Measurements from ENCODE around the gene HSPA12B. TPM values are rescaled to one million over a fixed set of nuclear protein-coding genes. Genes with fewer than 3 reads are reported as not detected.

HSPA12B gene
- total RNA-seq, 1 donor from 2014 or later: 26.7 TPM

DNA sequence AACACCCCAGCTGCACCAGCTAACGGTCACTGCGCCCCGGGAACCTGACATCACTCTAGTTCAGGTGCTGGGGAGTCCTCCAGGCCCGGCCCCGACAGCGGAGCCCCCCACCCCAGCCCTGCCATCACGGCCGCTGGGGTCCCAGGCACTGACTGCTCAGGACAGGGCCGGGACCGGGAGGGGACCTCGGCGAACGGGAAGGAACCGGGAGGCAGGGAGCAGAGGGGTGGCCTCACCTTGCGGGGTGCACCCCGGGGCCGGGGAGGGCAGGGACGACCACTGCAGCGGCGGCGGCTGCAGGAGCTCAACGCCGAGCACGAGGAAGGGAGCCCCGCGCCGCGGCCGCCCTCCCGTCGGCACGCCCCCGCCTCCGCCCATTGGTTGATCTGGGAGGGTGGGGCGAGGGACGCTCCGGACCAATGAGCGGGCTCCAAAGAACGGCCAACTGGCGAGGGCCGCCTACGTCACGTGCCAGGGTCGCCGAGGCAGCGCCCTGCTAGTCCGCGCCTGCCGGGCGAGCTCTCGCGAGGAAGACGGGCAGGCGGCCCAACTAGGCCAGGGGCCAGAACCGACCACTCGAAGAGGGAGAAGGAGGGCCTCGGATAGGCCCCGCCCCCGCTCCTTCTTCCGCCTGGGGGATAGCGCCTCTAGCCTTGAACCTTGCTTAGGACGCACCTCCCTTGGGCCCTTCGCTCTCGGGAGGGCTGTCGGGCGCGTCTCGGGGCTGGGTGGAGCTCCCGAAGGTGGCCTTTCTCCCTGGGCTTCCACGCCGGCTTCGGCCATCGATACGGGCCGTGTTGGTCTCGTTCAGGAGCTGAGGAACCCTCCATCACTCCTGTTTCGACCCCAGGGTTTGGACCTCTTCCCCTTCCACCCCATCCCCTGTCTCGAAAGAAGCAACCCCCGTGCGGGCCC lies 35.2 kb downstream of the HSPA12B start, which contains the start of gene ADISSP:
ADISSP (minus strand) TSS at position 327 of the 915 bp plus-strand sequence. CDS start 7,653 bp downstream, outside the sequence.
- DNase-seq: peak; percentile 99

DNA sequence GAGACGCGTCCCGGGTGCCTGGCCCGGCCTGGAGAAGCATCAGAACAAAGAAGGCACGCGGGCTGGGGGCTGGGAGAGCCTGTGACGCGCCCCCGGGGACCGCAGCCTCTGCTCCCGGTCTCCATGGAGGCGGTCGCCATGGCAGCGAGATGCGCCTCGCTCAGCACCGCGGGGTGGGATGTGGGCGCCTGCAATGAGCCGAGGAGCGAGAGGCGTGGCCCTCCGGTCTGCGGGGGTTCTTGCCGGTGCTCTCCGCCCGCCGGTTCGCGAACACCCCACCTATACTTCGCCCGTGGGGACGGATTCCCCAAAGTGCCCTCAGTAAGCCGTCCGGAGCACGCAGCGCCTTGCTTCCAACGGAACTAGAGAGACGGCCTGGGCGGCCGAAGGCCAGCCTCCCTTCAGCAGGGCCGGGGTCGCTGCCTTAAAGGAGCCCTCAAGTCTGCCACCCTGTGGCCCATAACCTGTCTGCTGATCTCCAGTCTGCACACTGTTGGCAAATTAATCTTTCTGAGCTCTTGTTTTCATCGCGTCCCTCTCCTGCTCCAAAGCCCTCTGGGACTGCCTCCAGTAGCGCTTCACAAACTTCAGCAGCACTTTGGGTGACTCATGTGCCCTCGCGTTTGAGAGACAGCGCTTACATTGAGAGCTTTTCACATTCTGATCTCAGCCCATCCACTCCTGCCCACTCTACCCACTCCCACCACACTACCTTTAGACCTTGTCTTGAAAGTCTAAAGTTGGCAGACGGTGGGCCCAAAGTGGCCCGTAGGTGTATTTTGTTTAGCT lies 36.1 kb downstream of the HSPA12B start:
- DNase-seq: peak; percentile 86

DNA sequence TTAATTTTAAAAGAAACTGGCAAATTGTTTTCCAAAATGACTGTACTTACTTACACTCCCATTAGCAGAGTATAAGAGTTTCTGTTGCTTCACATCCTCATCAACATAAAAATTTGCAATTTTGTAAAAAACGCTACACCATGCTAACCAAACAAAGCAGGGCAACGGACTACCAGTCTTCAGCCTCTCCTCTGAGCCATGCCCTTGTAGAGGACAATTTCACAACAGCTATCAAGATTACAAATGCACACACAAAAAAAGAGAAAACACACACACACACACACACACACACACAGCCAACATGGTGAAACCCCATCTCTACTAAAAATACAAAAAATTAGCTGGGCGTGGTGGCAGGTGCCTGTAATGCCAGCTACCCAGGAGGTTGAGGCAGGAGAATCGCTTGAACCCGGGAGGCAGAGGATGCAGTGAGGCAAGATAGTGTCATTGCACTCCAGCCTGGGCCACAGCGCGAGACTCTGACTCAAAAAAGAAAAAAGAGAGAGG lies 39.1 kb downstream of the HSPA12B start:
- DNase-seq: no peak

GRCh38 chr20:3775457-3776108 lies 43.1 kb downstream of the HSPA12B start:
- no peak for DNase-seq

DNA sequence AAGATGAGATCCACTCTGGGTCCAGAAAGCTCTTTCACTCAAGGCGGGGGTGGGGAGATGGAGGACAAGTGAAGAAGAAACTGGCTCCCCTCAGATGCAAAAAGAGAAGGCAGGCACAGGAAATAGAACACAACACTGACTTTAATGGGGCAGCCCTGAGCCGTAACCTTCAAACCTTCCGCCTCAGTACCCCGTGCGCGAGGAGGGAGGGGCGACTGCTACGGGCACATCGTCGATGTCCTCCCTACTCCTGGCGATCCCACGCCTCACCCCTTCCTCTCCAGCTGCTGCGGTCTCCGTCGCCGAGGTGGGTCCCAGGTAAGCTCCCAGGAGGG lies 44.9 kb downstream of the HSPA12B start:
- no peak for DNase-seq

DNA sequence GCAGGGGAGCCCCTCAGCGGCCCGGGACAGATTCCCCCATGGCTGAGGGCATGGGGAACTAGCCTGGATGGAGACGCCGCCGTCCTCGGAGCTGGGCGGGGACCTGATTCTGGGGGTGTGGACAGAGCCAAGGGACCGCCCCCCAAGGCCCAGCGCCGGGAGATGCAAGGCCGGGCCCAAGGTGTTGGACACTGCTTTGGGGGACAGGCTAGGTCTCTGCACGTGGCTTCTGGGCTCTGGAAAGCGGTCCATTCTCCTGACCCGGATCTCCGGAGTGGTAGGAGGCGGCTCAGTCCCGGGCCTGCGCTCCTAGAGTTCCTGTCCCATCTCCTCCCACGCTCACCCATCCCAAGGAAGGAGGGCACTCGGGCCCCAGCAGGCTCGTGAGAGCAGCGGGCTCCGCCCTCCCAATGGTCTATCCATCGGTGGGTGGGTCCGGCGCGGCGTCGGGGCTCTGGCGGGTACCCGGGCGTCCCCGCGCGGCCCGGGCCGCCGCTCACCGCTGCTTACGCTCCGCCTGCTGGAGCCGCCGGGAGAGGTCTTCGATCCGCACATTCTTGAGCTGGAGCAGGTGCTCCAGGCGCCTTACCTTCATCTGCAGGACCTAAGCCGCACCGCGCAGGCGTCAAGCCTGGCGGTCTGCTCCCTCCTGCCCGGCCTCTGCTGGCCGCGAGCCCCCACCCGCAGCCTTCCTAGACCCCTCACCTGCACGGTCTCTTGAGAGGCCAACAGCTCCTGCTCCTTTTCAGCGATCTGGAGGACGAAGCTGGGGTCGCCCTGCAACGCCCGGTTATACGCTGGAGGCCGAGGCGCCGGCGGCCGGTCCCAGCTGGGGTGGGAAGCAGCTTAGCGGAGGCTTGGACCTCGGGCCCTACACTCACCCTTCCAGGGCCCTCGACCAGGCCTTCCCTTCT lies 45.5 kb downstream of the HSPA12B start:
- peak; percentile 31 for DNase-seq

DNA sequence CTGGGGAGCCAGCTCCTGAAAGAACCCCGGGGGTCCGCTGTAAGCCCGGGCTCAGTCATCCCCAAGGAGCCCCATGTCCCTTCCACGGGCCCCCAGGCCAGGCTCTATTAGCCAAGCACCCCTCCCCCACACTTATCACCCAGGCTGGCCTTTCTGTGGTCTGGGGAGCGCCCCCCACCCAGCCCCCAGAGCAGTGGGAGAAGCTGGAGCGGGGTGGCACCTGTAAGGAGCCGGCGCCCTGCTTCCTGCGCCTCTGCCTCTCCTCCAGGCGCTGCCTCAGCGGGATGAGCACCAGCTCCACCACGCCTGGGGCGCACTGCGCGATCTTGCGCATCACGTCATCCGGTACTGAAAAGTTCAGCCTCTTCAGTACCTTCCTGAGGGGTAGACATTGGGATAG lies 46.5 kb downstream of the HSPA12B start:
- no peak for DNase-seq

GRCh38 chr20:3781153-3781910 lies 48.8 kb downstream of the HSPA12B start, which contains the start of gene SPEF1:
Gene SPEF1, minus strand, starts transcription at chr20:3781448. Its CDS starts 161 bp downstream, at chr20:3781287.
- peak; percentile 97 for DNase-seq

- DNase-seq: no peak
These were observed 50.1 kb downstream of the HSPA12B start for GRCh38 chr20:3782597-3782996.

DNA sequence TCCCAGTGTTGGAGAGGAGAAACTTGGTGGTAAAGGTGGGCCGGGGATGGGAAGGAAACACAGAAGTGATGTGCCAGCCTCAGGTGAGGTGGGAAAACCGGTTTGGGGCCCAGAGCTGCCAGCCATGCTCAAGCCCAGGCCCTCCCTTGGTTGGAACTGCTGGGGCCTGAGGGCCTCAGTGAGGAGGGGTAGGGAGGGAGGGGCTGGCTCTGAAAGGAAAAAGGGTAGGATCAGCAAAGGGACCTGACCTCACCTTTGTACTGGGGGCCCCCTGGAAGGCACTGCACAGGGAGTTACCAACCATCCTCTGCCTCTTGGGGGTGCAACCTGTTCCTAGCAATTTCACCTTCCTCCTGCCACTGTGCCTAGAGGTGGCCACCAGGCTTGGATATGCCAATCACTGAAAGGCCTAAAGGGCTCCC lies 50.6 kb downstream of the HSPA12B start:
- DNase-seq: peak; percentile 45

DNA sequence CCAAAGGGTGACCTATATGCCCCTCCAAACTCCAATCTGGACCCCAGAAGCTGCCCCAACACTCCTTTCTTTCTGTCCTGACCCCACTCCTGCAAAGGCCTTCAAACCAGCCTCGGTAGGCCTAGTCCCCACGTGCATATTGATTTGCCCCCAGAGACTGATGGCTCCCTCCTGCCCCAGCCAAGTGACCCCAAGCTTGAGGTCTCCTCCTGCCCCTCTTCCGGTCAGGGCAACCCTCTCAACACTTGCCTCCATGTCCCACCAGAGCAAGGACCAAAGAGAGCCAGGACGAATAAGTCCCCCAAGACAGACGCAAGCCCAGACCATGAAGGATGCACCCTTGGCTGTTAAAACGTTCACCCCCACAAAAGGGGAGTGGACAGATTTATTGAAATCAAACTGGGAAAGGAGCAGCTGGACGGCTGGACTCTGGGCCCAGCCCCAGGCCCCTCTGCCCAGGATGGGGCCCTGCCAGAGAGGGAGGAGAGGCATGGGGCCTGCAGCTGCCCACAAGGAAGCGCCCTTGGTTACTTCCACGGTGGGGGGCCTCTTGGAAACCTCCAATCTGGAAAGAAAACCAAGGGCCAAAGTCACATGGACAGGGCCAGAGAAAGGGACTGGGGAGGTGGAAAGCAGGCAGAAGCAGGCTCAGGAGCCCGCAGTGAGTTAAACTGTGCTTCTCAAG lies 51.2 kb downstream of the HSPA12B start:
- no peak for DNase-seq

- DNase-seq: no peak
These were observed 51.9 kb downstream of the HSPA12B start for GRCh38 chr20:3784216-3784853.

DNA sequence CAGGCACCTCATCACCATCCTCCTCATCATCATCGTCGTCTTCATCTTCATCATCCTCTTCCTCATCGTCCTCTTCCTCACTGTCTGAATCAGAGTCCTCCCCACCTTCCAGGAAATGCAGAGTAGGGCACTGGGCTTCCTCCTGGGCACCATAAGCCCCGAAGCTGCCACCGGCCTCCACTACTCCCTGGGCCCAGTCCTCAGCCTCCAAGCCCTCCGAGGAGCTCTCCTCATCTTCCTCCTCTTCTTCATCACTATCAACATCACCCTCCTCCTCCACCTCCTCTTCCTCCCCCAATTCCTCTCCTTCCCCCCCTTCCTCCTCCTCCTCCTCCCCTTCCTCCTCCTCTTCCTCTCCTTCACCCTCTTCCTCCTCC lies 52.4 kb downstream of the HSPA12B start:
- no peak for DNase-seq

GRCh38 chr20:3785240-3786125 lies 53.0 kb downstream of the HSPA12B start:
- no peak for DNase-seq

- peak; percentile 69 for DNase-seq
These were observed 53.6 kb downstream of the HSPA12B start for GRCh38 chr20:3786126-3786484.

GRCh38 chr20:3786665-3787323 lies 54.3 kb downstream of the HSPA12B start, which contains the start of gene CENPB:
Gene CENPB, minus strand, starts transcription at chr20:3786740. Its CDS starts 257 bp downstream, at chr20:3786483.
- DNase-seq: peak; percentile 94

DNA sequence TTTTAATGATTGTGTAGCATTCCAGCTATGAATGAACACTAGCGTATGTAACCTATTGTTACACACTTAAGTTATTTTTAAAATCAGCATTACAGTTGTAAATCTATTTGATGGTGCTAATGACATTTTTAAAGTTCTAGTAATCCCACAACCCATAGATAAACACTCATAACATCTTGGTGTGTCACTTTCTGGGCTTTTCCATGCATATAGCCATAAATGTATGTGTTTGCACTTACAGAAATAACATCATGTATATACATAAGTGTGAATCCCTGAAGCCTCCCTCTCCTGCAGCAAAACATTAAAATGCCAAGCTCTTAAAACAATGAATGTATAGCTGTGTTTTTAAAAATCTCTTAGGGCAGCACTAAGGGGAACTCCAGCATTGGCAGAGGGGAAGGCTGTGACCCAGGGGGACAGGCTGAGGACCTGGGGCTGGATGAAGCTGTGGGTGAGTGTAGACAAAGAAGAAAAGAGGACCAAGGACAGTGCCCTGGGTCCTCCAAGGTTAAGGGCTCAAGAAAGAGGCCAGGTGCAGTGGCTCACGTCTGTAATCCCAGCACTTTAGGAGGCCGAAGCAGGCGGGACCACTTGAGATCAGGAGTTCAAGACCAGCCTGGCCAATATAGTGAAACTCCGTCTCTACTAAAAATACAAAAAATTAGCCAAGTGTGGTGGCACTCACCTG lies 55.0 kb downstream of the HSPA12B start:
- no peak for DNase-seq

All from tongue (tissue), 2 donors.